ENCODE results near the gene GALM. TPM values are rescaled to one million over a fixed set of nuclear protein-coding genes. Genes with fewer than 3 reads are reported as not detected.

GALM gene
- total RNA-seq, 1 experiment from 2014 or later = 22.7 TPM

- ChIA-PET POLR2A (ENCODE audit: unreplicated experiment) (no interaction called here), CTCF (interaction anchor here (0.7 kb wide), 1 partner anchor 14 kb away, joined by 4 read pairs; no protein-coding TSS in a partner anchor)
- Histone ChIP-seq H3K9ac (ENCODE audit: low read length) (no peak overlapping the region), H3K27me3 (ENCODE audit: low read length) (no peaks in the 10 kb centered on the region), H3K4me1 (ENCODE audit: insufficient read depth, low read length) (no peaks in the 10 kb centered on the region), H3K27ac (ENCODE audit: low read length) (no peak overlapping the region), H3K79me2 (ENCODE audit: low read length) (no peaks in the 10 kb centered on the region), H3K9me3 (ENCODE audit: low read length) (no peaks in the 10 kb centered on the region), H2AFZ (ENCODE audit: low read length) (no peak overlapping the region), H3F3A (ENCODE audit: low read length, unreplicated experiment) (no peaks in the 10 kb centered on the region), H3K9me2 (replicated peaks; ENCODE audit: low read length) (no peaks in the 10 kb centered on the region), H3K4me2 (ENCODE audit: low read length) (no peak overlapping the region), H3K36me3 (ENCODE audit: low read depth, low read length) (no peaks in the 10 kb centered on the region), H3K4me3 (ENCODE audit: low read length) (no peak overlapping the region), H4K20me1 (ENCODE audit: low read length) (no peaks in the 10 kb centered on the region)
- intact Hi-C loops (cut with micrococcal nuclease) = no loop called here
- no peak for DNase-seq
- BruUV-seq (replicated peaks) = no TSS peak
- no peak for ATAC-seq
- TF ChIP-seq CTCF (conservative IDR thresholded peaks at IDR 0.05; ENCODE audit: low read depth, low read length) (no peak), EZH2 (IDR thresholded peaks at IDR 0.05; ENCODE audit: low read length, unreplicated experiment) (no peak), EZH2phosphoT487 (IDR thresholded peaks at IDR 0.05; ENCODE audit: borderline replicate concordance, low read length) (no peak)
Observed at GRCh38 chr2:38652431-38653273, 13.3 kb upstream of the GALM start.

GRCh38 chr2:38653380-38653714, 12.6 kb upstream of the GALM start:
- Histone ChIP-seq H3K79me2 (ENCODE audit: low read length) (no peaks in the 10 kb centered on the region), H3K4me3 (ENCODE audit: low read length) (no peak overlapping the region), H3K4me2 (ENCODE audit: low read length) (no peak overlapping the region), H3K36me3 (ENCODE audit: low read depth, low read length) (no peaks in the 10 kb centered on the region), H3K9me2 (replicated peaks; ENCODE audit: low read length) (no peaks in the 10 kb centered on the region), H3K4me1 (ENCODE audit: insufficient read depth, low read length) (no peaks in the 10 kb centered on the region), H3F3A (ENCODE audit: low read length, unreplicated experiment) (no peaks in the 10 kb centered on the region), H3K9ac (ENCODE audit: low read length) (no peak overlapping the region), H3K27ac (ENCODE audit: low read length) (no peak overlapping the region), H3K9me3 (ENCODE audit: low read length) (no peaks in the 10 kb centered on the region), H2AFZ (ENCODE audit: low read length) (no peak overlapping the region), H4K20me1 (ENCODE audit: low read length) (no peaks in the 10 kb centered on the region), H3K27me3 (ENCODE audit: low read length) (no peaks in the 10 kb centered on the region)
- ChIA-PET CTCF (no interaction called here), POLR2A (ENCODE audit: unreplicated experiment) (no interaction called here)
- BruUV-seq (replicated peaks) = no TSS peak
- no peak for ATAC-seq
- TF ChIP-seq EZH2phosphoT487 (IDR thresholded peaks at IDR 0.05; ENCODE audit: borderline replicate concordance, low read length) (no peak), CTCF (conservative IDR thresholded peaks at IDR 0.05; ENCODE audit: low read depth, low read length) (no peak), EZH2 (IDR thresholded peaks at IDR 0.05; ENCODE audit: low read length, unreplicated experiment) (no peak)
- intact Hi-C loops (cut with micrococcal nuclease) = no loop called here
- no peak for DNase-seq

All from PC-3 (cell line).